GM18867 (cell line): ENCODE measurements around the gene FMNL1.
A peak's percentile ranks its signal among the peaks of the same experiment; 100 is the strongest.
"Not testable (repeated sequence)": the region's sequence is repeated elsewhere in the genome, so short reads cannot be mapped to it uniquely, and the experiment has no call there.

ENCODE experiments used
- ATAC-seq: cut with Tn5 transposase; IDR thresholded peaks from one replicate; pipeline ENCODE4 v1.9.1; 2021; ENCODE audit warnings: mild to moderate bottlenecking, moderate library complexity; ENCODE audit not compliant: unreplicated experiment

The FMNL1 gene

GRCh38 chr17:45221081-45222013, at the start of gene FMNL1:
FMNL1 (plus strand) TSS chr17:45221885; CDS start chr17:45222125, 240 bp downstream.
- ATAC-seq = peak; percentile 31

- no peak for ATAC-seq
These were observed 49.5 kb upstream of the FMNL1 start for GRCh38 chr17:45172232-45172540.

- ATAC-seq = no peak
These were observed 49.0 kb upstream of the FMNL1 start for GRCh38 chr17:45172541-45173286.

GRCh38 chr17:45175759-45176115, 45.9 kb upstream of the FMNL1 start:
- no peak for ATAC-seq

GRCh38 chr17:45177563-45177962, 44.1 kb upstream of the FMNL1 start:
- no peak for ATAC-seq

- no peak for ATAC-seq
These were observed 37.5 kb upstream of the FMNL1 start for GRCh38 chr17:45184144-45184543.

DNA sequence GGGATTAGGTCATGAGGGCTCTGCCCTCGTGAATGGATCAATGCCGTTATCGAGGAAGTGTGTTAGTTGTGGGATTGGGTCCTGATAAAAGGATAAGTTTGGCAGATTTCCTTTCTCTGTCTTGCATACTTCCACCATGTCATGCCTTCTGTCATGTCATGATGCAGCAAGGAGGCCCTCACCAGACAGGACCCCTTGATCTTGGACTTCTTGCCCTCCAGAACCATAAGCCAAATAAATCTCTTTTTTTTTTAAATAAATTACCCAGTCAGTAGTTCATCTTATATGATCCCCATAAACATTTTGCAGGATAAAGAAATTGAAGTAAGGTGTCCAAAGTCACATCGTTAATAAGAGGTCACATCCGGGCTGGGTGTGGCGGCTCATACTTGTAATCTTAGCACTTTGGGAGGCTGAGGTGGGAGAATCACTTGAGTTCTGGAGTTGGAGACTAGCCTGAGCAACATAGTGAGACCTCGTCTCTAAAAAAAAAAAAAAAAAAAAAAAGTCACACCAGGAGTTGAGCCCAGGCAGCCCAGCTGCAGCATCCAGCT, 34.8 kb upstream of the FMNL1 start:
- ATAC-seq = no peak

- no peak for ATAC-seq
These were observed 32.7 kb upstream of the FMNL1 start for GRCh38 chr17:45189009-45189408.

GRCh38 chr17:45190503-45191255, 31.0 kb upstream of the FMNL1 start:
- no peak for ATAC-seq

DNA sequence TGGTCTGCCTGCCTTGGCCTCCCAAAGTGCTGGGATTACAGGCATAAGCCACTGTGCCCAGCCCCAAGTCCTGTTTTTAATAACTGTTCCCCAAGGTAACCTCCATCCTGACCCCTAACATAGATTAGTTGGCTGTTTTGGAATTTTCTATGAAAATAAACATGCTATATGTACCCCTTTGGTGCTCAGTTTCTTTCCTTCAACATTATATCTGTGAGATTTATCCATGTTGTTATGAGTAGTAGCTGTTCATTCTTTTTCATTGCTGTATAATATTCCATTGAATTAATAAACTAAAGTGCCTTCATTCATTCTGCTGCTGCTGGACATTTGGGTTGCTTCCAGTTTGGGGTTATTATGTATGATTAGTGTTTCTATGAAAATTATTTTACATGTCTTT, 26.3 kb upstream of the FMNL1 start:
- ATAC-seq = no peak

GRCh38 chr17:45197108-45197507, 24.6 kb upstream of the FMNL1 start:
- no peak for ATAC-seq

GRCh38 chr17:45197555-45198334, 23.9 kb upstream of the FMNL1 start:
- peak; percentile 80 for ATAC-seq

DNA sequence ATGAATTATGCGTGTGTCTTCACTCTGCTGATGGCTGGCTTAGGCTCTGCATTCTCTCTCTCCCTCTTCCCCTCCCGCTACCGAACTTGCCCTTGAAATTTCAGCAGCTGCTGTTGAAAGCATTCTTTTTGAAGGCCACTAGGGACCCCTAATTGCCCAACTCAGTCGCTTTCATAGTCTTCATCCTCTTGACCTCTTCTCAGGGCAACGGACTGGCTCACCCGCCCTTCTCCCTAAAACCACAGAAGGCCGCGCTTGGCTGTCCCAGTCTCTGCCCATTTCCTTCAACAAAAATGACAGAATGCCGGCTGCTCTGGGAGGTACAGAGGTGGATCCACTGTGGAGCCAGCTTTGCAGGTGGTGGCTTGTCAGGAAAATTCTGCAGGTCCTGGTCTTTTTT, 21.0 kb upstream of the FMNL1 start:
- ATAC-seq = no peak

DNA sequence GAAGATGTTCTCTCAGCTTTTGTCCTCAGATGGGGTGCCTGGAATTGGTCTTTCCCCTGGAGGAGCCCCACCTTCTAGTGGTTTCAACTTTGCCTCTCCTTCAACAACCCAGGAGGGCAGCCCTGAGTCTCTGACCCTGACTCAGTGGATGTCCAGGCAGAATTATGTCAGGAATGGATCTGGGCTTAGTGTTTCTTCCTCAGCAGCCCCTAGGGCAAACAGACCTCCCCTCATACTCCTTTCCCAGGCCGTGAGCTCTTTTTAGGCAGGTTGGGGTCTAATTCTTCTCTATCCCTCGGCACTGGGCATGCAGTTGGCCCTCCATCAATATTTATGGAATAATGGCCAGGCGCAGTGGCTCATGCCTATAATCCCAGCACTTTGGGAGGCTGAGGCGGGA, 20.2 kb upstream of the FMNL1 start:
- ATAC-seq = no peak

DNA sequence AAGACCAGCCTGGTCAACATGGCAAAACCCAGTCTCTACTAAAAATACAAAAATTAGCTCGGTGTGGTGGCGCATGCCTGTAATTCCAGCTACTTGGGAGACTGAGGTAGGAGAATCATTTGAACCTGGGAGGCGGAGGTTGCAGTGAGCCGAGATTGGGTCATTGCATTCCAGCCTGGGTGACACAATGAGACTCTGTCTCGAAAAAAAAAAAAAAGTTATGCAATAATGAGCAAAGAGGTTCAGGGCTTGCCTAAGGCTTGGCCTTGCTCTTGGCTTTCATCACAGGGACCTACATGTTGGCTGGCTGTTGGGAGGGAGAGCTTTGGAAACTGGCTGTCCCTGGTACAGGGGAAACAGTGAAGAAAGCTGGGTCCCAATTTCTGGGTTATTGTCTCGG, 19.8 kb upstream of the FMNL1 start:
- ATAC-seq = not testable (repeated sequence)

DNA sequence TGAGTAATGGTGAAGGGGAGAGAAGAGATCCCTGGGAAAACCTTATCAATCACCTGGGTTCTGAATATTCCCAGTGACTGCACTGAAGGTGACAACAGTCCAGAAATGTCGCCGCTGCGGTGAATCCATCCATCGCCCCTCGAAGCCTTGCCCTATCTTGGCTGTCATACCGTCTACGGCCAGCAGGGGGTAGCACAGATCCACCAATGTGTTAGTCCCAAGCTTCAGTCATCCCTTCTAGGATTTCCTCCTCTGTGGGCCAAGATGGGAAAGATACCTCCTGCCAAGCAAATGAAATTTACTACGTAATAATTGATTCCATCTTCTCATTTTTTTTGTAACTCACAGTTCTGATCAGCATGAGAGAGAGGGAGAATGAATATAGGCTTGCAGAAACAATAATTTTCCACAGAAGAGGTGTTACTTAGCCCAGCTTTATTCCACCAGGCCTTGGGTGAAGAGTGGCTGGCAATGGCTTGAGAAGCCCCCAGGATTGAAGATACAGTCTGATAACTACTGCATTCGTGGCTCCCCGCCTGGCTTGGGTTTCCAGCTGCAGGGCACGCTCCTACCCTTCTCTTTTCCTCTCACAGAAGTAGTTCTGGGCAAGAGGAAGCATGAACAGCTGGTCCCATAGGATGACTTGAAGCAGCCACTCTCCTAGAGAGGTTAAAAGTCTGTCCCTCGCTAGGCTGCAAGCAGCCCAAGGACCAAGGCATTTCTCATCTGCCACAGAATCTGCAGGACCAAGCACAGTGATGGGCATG, 2.6 kb upstream of the FMNL1 start:
- no peak for ATAC-seq

DNA sequence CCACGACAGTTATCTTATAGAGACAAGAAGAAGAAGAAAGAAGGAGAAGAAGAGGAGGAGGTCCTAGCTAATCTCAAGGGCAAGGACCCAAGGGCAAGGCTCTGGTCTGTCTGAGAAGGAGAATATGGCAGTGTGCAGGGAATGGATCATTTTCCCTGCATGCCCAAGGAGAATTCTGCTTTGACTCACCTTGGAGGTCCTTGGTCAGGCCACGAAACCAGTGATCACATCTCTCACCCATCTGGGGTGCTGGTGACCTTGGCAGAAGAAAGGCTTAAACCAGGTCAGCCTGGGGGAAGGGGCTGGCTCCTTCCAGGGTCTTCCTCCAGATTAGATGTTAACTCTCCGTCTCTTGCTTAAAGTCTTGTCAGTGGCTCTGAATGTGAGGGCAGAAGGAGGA, 1.6 kb upstream of the FMNL1 start:
- no peak for ATAC-seq

GRCh38 chr17:45222014-45222288, 266 bp downstream of the FMNL1 start:
- ATAC-seq = no peak

- no peak for ATAC-seq
These were observed 757 bp downstream of the FMNL1 start for GRCh38 chr17:45222289-45222995.
